IPS-18c (cell line): Measurements from ENCODE around the gene STOML1.
"Not testable (repeated sequence)": the region's sequence is repeated elsewhere in the genome, so short reads cannot be mapped to it uniquely, and the experiment has no call there.

Experiments
- H3K4me3 ChIP-seq: 2 replicates; pipeline ENCODE4 v1.7.0; 2013; ENCODE audit warnings: low read depth, mild to moderate bottlenecking, low read length, moderate library complexity; ENCODE audit not compliant: insufficient read depth
- H3K9me3 ChIP-seq: one replicate; pipeline ENCODE4 v1.6.1; 2013; ENCODE audit warnings: mild to moderate bottlenecking, low read length, moderate library complexity; ENCODE audit not compliant: control insufficient read depth, insufficient read depth

STOML1 gene

GRCh38 chr15:73979636-73980035 lies 12.5 kb downstream of the STOML1 start:
- Histone ChIP-seq H3K4me3 (no peak overlapping the region), H3K9me3 (no peaks in the 10 kb centered on the region)

- H3K9me3 ChIP-seq: no peaks in the 10 kb centered on the region
- no peak overlapping the region for H3K4me3 ChIP-seq
These were observed 13.2 kb downstream of the STOML1 start for GRCh38 chr15:73978896-73979295.

- H3K4me3 ChIP-seq: not testable (repeated sequence)
These were observed 16.5 kb downstream of the STOML1 start for GRCh38 chr15:73975440-73976125.

GRCh38 chr15:73973683-73974200 lies 18.4 kb downstream of the STOML1 start:
- not testable (repeated sequence) for H3K4me3 ChIP-seq, H3K9me3 ChIP-seq

More at GRCh38 chr15:73975440-73976125, 16.5 kb downstream of the STOML1 start:
- not testable (repeated sequence) for H3K9me3 ChIP-seq

- Histone ChIP-seq H3K9me3 (no peaks in the 10 kb centered on the region), H3K4me3 (no peak overlapping the region)
These were observed 19.0 kb downstream of the STOML1 start for GRCh38 chr15:73972984-73973682.

- H3K4me3 ChIP-seq: no peak overlapping the region
These were observed 22.8 kb downstream of the STOML1 start for GRCh38 chr15:73969151-73969759.

GRCh38 chr15:73968461-73968860 lies 23.6 kb downstream of the STOML1 start:
- H3K4me3 ChIP-seq: no peak overlapping the region

More at GRCh38 chr15:73969151-73969759, 22.8 kb downstream of the STOML1 start:
- H3K9me3 ChIP-seq: no peaks in the 10 kb centered on the region

GRCh38 chr15:73965758-73966113 lies 26.4 kb downstream of the STOML1 start:
- H3K4me3 ChIP-seq: no peak overlapping the region
- no peaks in the 10 kb centered on the region for H3K9me3 ChIP-seq

More at GRCh38 chr15:73968461-73968860, 23.6 kb downstream of the STOML1 start:
- H3K9me3 ChIP-seq: no peaks in the 10 kb centered on the region

- Histone ChIP-seq H3K4me3 (no peak overlapping the region; the same call in 1 of the 2 replicates), H3K9me3 (no peaks in the 10 kb centered on the region)
These were observed 26.9 kb downstream of the STOML1 start for GRCh38 chr15:73965094-73965757.

GRCh38 chr15:73964736-73965093 lies 27.4 kb downstream of the STOML1 start:
- H3K9me3 ChIP-seq: no peaks in the 10 kb centered on the region
- no peak overlapping the region; the same call in 1 of the 2 replicates for H3K4me3 ChIP-seq

- H3K9me3 ChIP-seq: no peaks in the 10 kb centered on the region
These were observed 29.7 kb downstream of the STOML1 start for GRCh38 chr15:73962433-73962832.

GRCh38 chr15:73960472-73961070 lies 31.5 kb downstream of the STOML1 start:
- H3K4me3 ChIP-seq, H3K9me3 ChIP-seq: not testable (repeated sequence)

More at GRCh38 chr15:73962433-73962832, 29.7 kb downstream of the STOML1 start:
- no peak overlapping the region for H3K4me3 ChIP-seq

GRCh38 chr15:73959801-73960200 lies 32.3 kb downstream of the STOML1 start:
- Histone ChIP-seq H3K9me3 (no peaks in the 10 kb centered on the region), H3K4me3 (no peak overlapping the region)

- H3K9me3 ChIP-seq: no peaks in the 10 kb centered on the region
- no peak overlapping the region for H3K4me3 ChIP-seq
These were observed 33.0 kb downstream of the STOML1 start for GRCh38 chr15:73959012-73959581.

- no peaks in the 10 kb centered on the region for H3K9me3 ChIP-seq
- H3K4me3 ChIP-seq: no peak overlapping the region
These were observed 34.3 kb downstream of the STOML1 start for GRCh38 chr15:73957785-73958184.

GRCh38 chr15:73957276-73957675 lies 34.8 kb downstream of the STOML1 start:
- Histone ChIP-seq H3K4me3 (no peak overlapping the region), H3K9me3 (no peaks in the 10 kb centered on the region)

GRCh38 chr15:73956743-73957135 lies 35.4 kb downstream of the STOML1 start:
- Histone ChIP-seq H3K9me3 (no peaks in the 10 kb centered on the region), H3K4me3 (no peak overlapping the region)
